Neural cell (in vitro differentiated cells): ENCODE results near the gene SMIM29. TPM values are rescaled to one million over a fixed set of nuclear protein-coding genes. Genes with fewer than 3 reads are reported as not detected.

Experiments
- H2AFZ ChIP-seq: fragments of 200-600, 300-800 bp; sonication (generic), shearing (Covaris generic); 2 replicates; pipeline ENCODE4 v1.6.0; 2014; ENCODE audit warnings: low read depth, mild to moderate bottlenecking, antibody characterized with exemption, low read length, moderate library complexity
- H3F3A ChIP-seq: fragments of 200-600 bp; shearing (Covaris generic); 2 replicates; pipeline ENCODE4 v1.6.1; 2016; ENCODE audit warnings: mild to moderate bottlenecking, moderate library complexity, mixed read lengths, antibody characterized with exemption, low read length; ENCODE audit not compliant: insufficient read depth, poor library complexity, severe bottlenecking
- H3K27ac ChIP-seq: fragments of 200-600, 300-800 bp; sonication (generic), shearing (Covaris generic); 2 replicates; pipeline ENCODE4 v1.5.1; 2014; ENCODE audit warnings: mild to moderate bottlenecking, low read length, moderate library complexity
- H3K27me3 ChIP-seq: fragments of 300-800, 200-600 bp; sonication (generic), shearing (Covaris generic); 2 replicates; pipeline ENCODE4 v1.6.0; 2014; ENCODE audit warnings: mild to moderate bottlenecking, low read depth, low read length, moderate library complexity; ENCODE audit not compliant: insufficient read depth
- H3K36me3 ChIP-seq: fragments of 300-800, 200-600 bp; sonication (generic), shearing (Covaris generic); 2 replicates; pipeline ENCODE4 v1.5.1; 2014; ENCODE audit warnings: mild to moderate bottlenecking, antibody characterized with exemption, low read length, moderate library complexity; ENCODE audit not compliant: insufficient read depth
- H3K4me2 ChIP-seq: fragments of 300-800, 200-600 bp; sonication (generic), shearing (Covaris generic); 2 replicates; pipeline ENCODE4 v1.6.0; 2014; ENCODE audit warnings: mild to moderate bottlenecking, low read length
- H3K4me3 ChIP-seq: fragments of 300-800, 200-600 bp; sonication (generic), shearing (Covaris generic); 2 replicates; pipeline ENCODE4 v1.5.1; 2014; ENCODE audit warnings: mild to moderate bottlenecking, low read length, moderate library complexity
- H3K79me2 ChIP-seq: fragments of 200-600 bp; shearing (Covaris generic); replicated peaks from 2 replicates; pipeline ENCODE4 v1.6.0; 2014; ENCODE audit warnings: mild to moderate bottlenecking, low read length, moderate library complexity; ENCODE audit not compliant: insufficient read depth
- H3K9ac ChIP-seq: fragments of 300-800, 200-600 bp; sonication (generic), shearing (Covaris generic); 2 replicates; pipeline ENCODE4 v1.6.1; 2016; ENCODE audit warnings: mild to moderate bottlenecking, low read length, mixed read lengths
- H3K9me2 ChIP-seq: fragments of 200-600 bp; shearing (Covaris generic); 2 replicates; pipeline ENCODE4 v1.6.1; 2016; ENCODE audit warnings: mild to moderate bottlenecking, low read length, mixed read lengths; ENCODE audit not compliant: insufficient read depth
- H3K9me3 ChIP-seq: fragments of 200-600, 300-800 bp; sonication (generic), shearing (Covaris generic); 2 replicates; pipeline ENCODE4 v1.6.1; 2016; ENCODE audit warnings: mild to moderate bottlenecking, mixed run types, low read length, moderate library complexity, mixed read lengths
- H4K20me1 ChIP-seq: fragments of 200-600 bp; shearing (Covaris generic); 2 replicates; pipeline ENCODE4 v1.6.1; 2016; ENCODE audit warnings: mild to moderate bottlenecking, mixed run types; ENCODE audit not compliant: insufficient read depth
- CTCF ChIP-seq: fragments of 450-650 bp; IDR thresholded peaks from 2 replicates; pipeline ENCODE4 v1.5.1; 2014; ENCODE audit warnings: antibody characterized with exemption, mild to moderate bottlenecking, moderate library complexity; ENCODE audit not compliant: poor library complexity, severe bottlenecking
- EP300 ChIP-seq: fragments of 450-650 bp; conservative IDR thresholded peaks from 2 replicates; pipeline ENCODE4 v1.6.1; 2014; ENCODE audit warnings: antibody characterized with exemption, mild to moderate bottlenecking, moderate library complexity; ENCODE audit not compliant: poor library complexity, severe bottlenecking
- EZH2 ChIP-seq: fragments of 200-600, 300-800 bp; shearing (Covaris generic), sonication (generic); IDR thresholded peaks from 2 replicates; pipeline ENCODE4 v1.6.1; 2014; ENCODE audit warnings: antibody characterized with exemption, low read length, borderline replicate concordance, mild to moderate bottlenecking; ENCODE audit not compliant: insufficient read depth, poor library complexity, severe bottlenecking
- MXI1 ChIP-seq: fragments of 450-650 bp; conservative IDR thresholded peaks from 2 replicates; pipeline ENCODE4 v1.6.1; 2014; ENCODE audit warnings: antibody characterized with exemption, mild to moderate bottlenecking; ENCODE audit not compliant: poor library complexity, severe bottlenecking
- POLR2AphosphoS5 ChIP-seq: IDR thresholded peaks from 2 replicates; pipeline ENCODE4 v1.6.1; 2012
- RAD21 ChIP-seq: fragments of 450-650 bp; conservative IDR thresholded peaks from 2 replicates; pipeline ENCODE4 v1.6.1; 2014; ENCODE audit warnings: antibody characterized with exemption, mild to moderate bottlenecking, moderate library complexity
- REST ChIP-seq: IDR thresholded peaks from 2 replicates; pipeline ENCODE4 v1.6.1; 2012; ENCODE audit warnings: borderline replicate concordance
- SMC3 ChIP-seq: fragments of 450-650 bp; conservative IDR thresholded peaks from 2 replicates; pipeline ENCODE4 v1.6.1; 2014; ENCODE audit warnings: antibody characterized with exemption, mild to moderate bottlenecking, moderate library complexity; ENCODE audit not compliant: poor library complexity
- TAF1 ChIP-seq: IDR thresholded peaks from 2 replicates; pipeline ENCODE4 v1.6.1; 2012; ENCODE audit warnings: low read depth
- polyA plus RNA-seq: library from polyadenylated mRNA; depleted of rRNA; stranded (reverse); fragments of >200 nt; gene quantifications from 2 replicates; pipeline ENCODE4 v1.2.3, GENCODE V29; 2014

Gene SMIM29
- polyA plus RNA-seq, 1 donor from 2014 or later: 82.1 TPM

GRCh38 chr6:34292954-34293353 is 44.1 kb upstream of the SMIM29 start:
- no peaks in the 10 kb centered on the region for H4K20me1 ChIP-seq
- H3K4me3 ChIP-seq: no peak overlapping the region
- H3K9me2 ChIP-seq: no peaks in the 10 kb centered on the region
- TF ChIP-seq RAD21: no peak
- no peak for TF ChIP-seq REST
- no peak for TF ChIP-seq POLR2AphosphoS5
- no peaks in the 10 kb centered on the region for H3K36me3 ChIP-seq
- no peak overlapping the region for H3K9ac ChIP-seq
- H3K27me3 ChIP-seq: no peaks in the 10 kb centered on the region
- no peaks in the 10 kb centered on the region for H3K9me3 ChIP-seq
- no peak overlapping the region for H2AFZ ChIP-seq
- H3K4me2 ChIP-seq: no peak overlapping the region
- H3K27ac ChIP-seq: no peak overlapping the region
- H3F3A ChIP-seq: no peaks in the 10 kb centered on the region
- H3K79me2 ChIP-seq: no peaks in the 10 kb centered on the region

- Histone ChIP-seq H3K36me3 (peaks cover 4% of the 10 kb centered on the region), H3K9me2 (no peaks in the 10 kb centered on the region), H3F3A (no peaks in the 10 kb centered on the region), H3K27ac (no peak overlapping the region), H3K4me2 (no peak overlapping the region), H3K79me2 (no peaks in the 10 kb centered on the region), H3K4me3 (no peak overlapping the region), H2AFZ (no peak overlapping the region), H3K9ac (no peak overlapping the region), H3K27me3 (no peaks in the 10 kb centered on the region), H3K9me3 (no peaks in the 10 kb centered on the region), H4K20me1 (no peaks in the 10 kb centered on the region)
- TF ChIP-seq SMC3 (no peak), CTCF (no peak), REST (no peak), MXI1 (no peak), RAD21 (no peak), TAF1 (no peak), EP300 (no peak), EZH2 (no peak), POLR2AphosphoS5 (no peak)
Measured at GRCh38 chr6:34289137-34289536, 40.3 kb upstream of the SMIM29 start.
